SK-N-SH treated with all-trans-retinoic acid at 6 μM for 48 hours (cell line): ENCODE results near the gene SNRNP48.

Source experiments
- ATAC-seq: fragments of 200-7000 bp; cut with Tn5 transposase; 3 replicates; pipeline ENCODE4 v1.9.1; 2020; ENCODE audit warnings: mild to moderate bottlenecking, moderate library complexity
- ARNTL ChIP-seq: fragments of 450-650 bp; formaldehyde crosslinking; IDR thresholded peaks from 2 replicates; pipeline ENCODE4 v1.5.0; 2020; ENCODE audit warnings: low read depth, mild to moderate bottlenecking, moderate library complexity, borderline replicate concordance
- BACH2 ChIP-seq: fragments of 250-450 bp; sonication (Bioruptor Pico); IDR thresholded peaks from 2 replicates; pipeline ENCODE4 v1.9.0; 2021; ENCODE audit warnings: mild to moderate bottlenecking, borderline replicate concordance
- CREB5 ChIP-seq: fragments of 250-450 bp; sonication (Bioruptor Pico); IDR thresholded peaks from 2 replicates; pipeline ENCODE4 v1.5.1; 2020; ENCODE audit warnings: low read depth, mild to moderate bottlenecking, moderate library complexity
- CSDC2 ChIP-seq: fragments of 250-450 bp; sonication (Bioruptor Pico); IDR thresholded peaks from 2 replicates; pipeline ENCODE4 v1.5.0; 2020; ENCODE audit warnings: mild to moderate bottlenecking, moderate library complexity
- CSRNP3 ChIP-seq: fragments of 250-450 bp; sonication (Bioruptor Pico); IDR thresholded peaks from 2 replicates; pipeline ENCODE4 v1.5.1; 2021; ENCODE audit warnings: mild to moderate bottlenecking, moderate library complexity
- ESRRG ChIP-seq: fragments of 250-450 bp; sonication (Bioruptor Pico); IDR thresholded peaks from 2 replicates; pipeline ENCODE4 v1.6.1; 2021; ENCODE audit warnings: mild to moderate bottlenecking
- GLIS3 ChIP-seq: fragments of 250-450 bp; sonication (Bioruptor Pico); IDR thresholded peaks from 2 replicates; pipeline ENCODE4 v1.5.0; 2020; ENCODE audit warnings: mild to moderate bottlenecking, moderate library complexity
- ISL1 ChIP-seq: fragments of 250-450 bp; sonication (Bioruptor Pico); IDR thresholded peaks from 2 replicates; pipeline ENCODE4 v2.1.2; 2022; ENCODE audit warnings: mild to moderate bottlenecking, moderate library complexity
- OSR1 ChIP-seq: fragments of 250-450 bp; sonication (Bioruptor Pico); IDR thresholded peaks from 2 replicates; pipeline ENCODE4 v1.8.0; 2022; ENCODE audit warnings: moderate library complexity, mild to moderate bottlenecking, inconsistent platforms
- PATZ1 ChIP-seq: fragments of 250-450 bp; sonication (Bioruptor Pico); IDR thresholded peaks from 2 replicates; pipeline ENCODE4 v1.8.0; 2020; ENCODE audit warnings: mild to moderate bottlenecking, moderate library complexity, borderline replicate concordance
- POU6F1 ChIP-seq: fragments of 250-450 bp; sonication (Bioruptor Pico); IDR thresholded peaks from 2 replicates; pipeline ENCODE4 v1.8.0; 2021; ENCODE audit warnings: low read depth, mild to moderate bottlenecking, moderate library complexity, borderline replicate concordance
- PPARA ChIP-seq: fragments of 250-450 bp; sonication (Bioruptor Pico); IDR thresholded peaks from 2 replicates; pipeline ENCODE4 v1.5.0; 2020; ENCODE audit warnings: mild to moderate bottlenecking, borderline replicate concordance
- RARB ChIP-seq: fragments of 250-450 bp; sonication (Bioruptor Pico); IDR thresholded peaks from 2 replicates; pipeline ENCODE4 v1.8.0; 2021; ENCODE audit warnings: mild to moderate bottlenecking, moderate library complexity
- SNAI2 ChIP-seq: fragments of 250-450 bp; sonication (Bioruptor Pico); IDR thresholded peaks from 2 replicates; pipeline ENCODE4 v1.5.0; 2020; ENCODE audit warnings: mild to moderate bottlenecking, moderate library complexity
- TCF4 ChIP-seq: fragments of 250-450 bp; sonication (Bioruptor Pico); IDR thresholded peaks from 2 replicates; pipeline ENCODE4 v1.8.0; 2021; ENCODE audit warnings: mild to moderate bottlenecking, moderate library complexity, borderline replicate concordance
- TOX ChIP-seq: fragments of 250-450 bp; sonication (Bioruptor Pico); IDR thresholded peaks from 2 replicates; pipeline ENCODE4 v1.8.0; 2021; ENCODE audit warnings: mild to moderate bottlenecking, moderate library complexity, borderline replicate concordance
- TSHZ2 ChIP-seq: fragments of 250-450 bp; sonication (Bioruptor Pico); IDR thresholded peaks from 2 replicates; pipeline ENCODE4 v1.5.0; 2020; ENCODE audit warnings: mild to moderate bottlenecking, moderate library complexity
- ZC3H10 ChIP-seq: fragments of 250-450 bp; sonication (Bioruptor Pico); IDR thresholded peaks from 2 replicates; pipeline ENCODE4 v1.5.1; 2021; ENCODE audit warnings: mild to moderate bottlenecking, moderate library complexity
- ZFP3 ChIP-seq: fragments of 250-450 bp; sonication (Bioruptor Pico); IDR thresholded peaks from 2 replicates; pipeline ENCODE4 v1.5.0; 2020; ENCODE audit warnings: mild to moderate bottlenecking, moderate library complexity
- ZFP30 ChIP-seq: fragments of 450-650 bp; formaldehyde crosslinking; IDR thresholded peaks from 2 replicates; pipeline ENCODE4 v1.5.0; 2022; ENCODE audit warnings: mild to moderate bottlenecking, moderate library complexity
- ZNF565 ChIP-seq: fragments of 450-650 bp; formaldehyde crosslinking; conservative IDR thresholded peaks from 2 replicates; pipeline ENCODE4 v1.5.0; 2020; ENCODE audit warnings: low read depth, mild to moderate bottlenecking, moderate library complexity
- ZNF70 ChIP-seq: fragments of 450-650 bp; formaldehyde crosslinking; IDR thresholded peaks from 2 replicates; pipeline ENCODE4 v1.5.0; 2020; ENCODE audit warnings: mild to moderate bottlenecking, moderate library complexity

Gene SNRNP48

GRCh38 chr6:7621761-7622160 is 31.8 kb downstream of the SNRNP48 start:
- TF ChIP-seq SNAI2 (no peak), ZNF70 (CRISPR knock-in tag) (no peak), PATZ1 (no peak), CREB5 (no peak), ZC3H10 (CRISPR knock-in tag) (no peak), ZFP30 (CRISPR knock-in tag) (no peak), ZFP3 (CRISPR knock-in tag) (no peak), ESRRG (no peak), BACH2 (CRISPR knock-in tag) (no peak), ARNTL (CRISPR knock-in tag) (no peak), PPARA (no peak), RARB (CRISPR knock-in tag) (no peak), OSR1 (CRISPR knock-in tag) (no peak)
- no peak for ATAC-seq

GRCh38 chr6:7624796-7625710 is 35.1 kb downstream of the SNRNP48 start:
- no peak for ATAC-seq
- no peak for TF ChIP-seq ZFP30 (CRISPR knock-in tag)
- TF ChIP-seq TCF4 (CRISPR knock-in tag): no peak
- TF ChIP-seq, all 23 proteins: peak for 0

GRCh38 chr6:7628479-7628878 is 38.5 kb downstream of the SNRNP48 start:
- TF ChIP-seq BACH2 (CRISPR knock-in tag) (no peak), PATZ1 (no peak), ISL1 (CRISPR knock-in tag) (no peak), ZNF565 (CRISPR knock-in tag) (no peak), ESRRG (no peak)

GRCh38 chr6:7628909-7629308 is 38.9 kb downstream of the SNRNP48 start:
- ATAC-seq: no peak
- TF ChIP-seq GLIS3 (CRISPR knock-in tag): no peak
- TF ChIP-seq SNAI2: no peak
- TF ChIP-seq ZNF565 (CRISPR knock-in tag): no peak
- TF ChIP-seq ESRRG: no peak
- no peak for TF ChIP-seq BACH2 (CRISPR knock-in tag)
- no peak for TF ChIP-seq OSR1 (CRISPR knock-in tag)
- no peak for TF ChIP-seq CSRNP3 (CRISPR knock-in tag)
- no peak for TF ChIP-seq CSDC2 (CRISPR knock-in tag)
- TF ChIP-seq TOX (CRISPR knock-in tag): no peak
- no peak for TF ChIP-seq RARB (CRISPR knock-in tag)
- no peak for TF ChIP-seq TCF4 (CRISPR knock-in tag)
- no peak for TF ChIP-seq POU6F1 (CRISPR knock-in tag)
- no peak for TF ChIP-seq TSHZ2 (CRISPR knock-in tag)
- no peak for TF ChIP-seq PATZ1
- TF ChIP-seq PPARA: no peak
- TF ChIP-seq ZFP30 (CRISPR knock-in tag): no peak
- no peak for TF ChIP-seq ARNTL (CRISPR knock-in tag)

More at GRCh38 chr6:7628479-7628878, 38.5 kb downstream of the SNRNP48 start:
- no peak for ATAC-seq
